HepG2 (cell line): Measurements from ENCODE around the gene SND1. TPM values are rescaled to one million over a fixed set of nuclear protein-coding genes. Genes with fewer than 3 reads are reported as not detected.

Source experiments
- ATAC-seq: fragments of 200-7000 bp; cut with Tn5 transposase; 3 replicates; pipeline ENCODE4 v1.9.1; 2020; ENCODE audit warnings: mild to moderate bottlenecking, moderate library complexity
- BruUV-seq: library from RNA; stranded (reverse); fragments of 400-500 nt; replicated peaks from 2 replicates; lab custom pipeline; 2021; lab: Mats Ljungman, UMichigan
- CTCF ChIA-PET: fragments of 300-600 bp; formaldehyde crosslinking; extraction: SDS; loops from one replicate; lab custom pipeline; 2021; ENCODE audit warnings: low total read pairs, inconsistent platforms, low intra/inter-chr PET ratio; lab: Yijun Ruan, JAX
- POLR2A ChIA-PET: fragments of 350-600 bp; sonication (Branson Sonifier 250); formaldehyde crosslinking; loops from one replicate; lab custom pipeline; 2020; ENCODE audit warnings: antibody characterized with exemption, inconsistent platforms; lab: Yijun Ruan, JAX
- DNase-seq: peaks from one replicate; pipeline ENCODE4 v3.0.0-alpha.2; 2015; ENCODE audit warnings: low spot score
- FAIRE-seq: peaks from 3 replicates; lab custom pipeline; 2011; peaks lifted over from hg19 to GRCh38; lab: Jason Lieb, UNC
- H2AFZ ChIP-seq: one replicate; pipeline ENCODE4 v1.6.1; 2011; ENCODE audit warnings: low read length, inconsistent platforms
- H3K27ac ChIP-seq: fragments of 300-600 bp; 3 replicates; pipeline ENCODE4 v1.8.0; 2011; ENCODE audit warnings: mixed run types, mild to moderate bottlenecking, mixed read lengths, low read length, inconsistent platforms; ENCODE audit not compliant: insufficient read depth; ENCODE audit errors: extremely low read length
- H3K27me3 ChIP-seq, 2 experiments: fragments of 200-600 bp in 1 of 2; 2 replicates in 1 of 2; 3 replicates in 1 of 2; pipeline versions ENCODE4 v1.6.0 to v1.8.0; 2011; ENCODE audit warnings: low read length in 2 of 2, mild to moderate bottlenecking in 2 of 2, moderate library complexity in 2 of 2, inconsistent platforms in 1 of 2; ENCODE audit not compliant: insufficient read depth in 2 of 2, control insufficient read depth in 1 of 2
- H3K36me3 ChIP-seq, 2 experiments: fragments of 200-600 bp in 1 of 2; replicated peaks in 1 of 2; 2 replicates in 1 of 2; 3 replicates in 1 of 2; pipeline versions ENCODE4 v1.5.1 to v1.8.0; 2011; ENCODE audit warnings: low read length in 2 of 2, inconsistent platforms in 1 of 2; ENCODE audit not compliant: insufficient read depth in 2 of 2, control insufficient read depth in 1 of 2
- H3K4me1 ChIP-seq: 2 replicates; pipeline ENCODE4 v1.5.1; 2012; ENCODE audit warnings: low read length, inconsistent platforms; ENCODE audit not compliant: insufficient read depth
- H3K4me2 ChIP-seq: 2 replicates; pipeline ENCODE4 v1.6.0; 2011; ENCODE audit warnings: low read depth, low read length, inconsistent platforms
- H3K4me3 ChIP-seq, 3 experiments: fragments of 200-600 bp in 1 of 3; sonication (generic), shearing (Covaris generic) in 1 of 3; replicated peaks in 1 of 3; 2 replicates each; pipeline ENCODE4 v1.5.1; 2011 to 2016; ENCODE audit warnings: low read length in 3 of 3, inconsistent platforms in 2 of 3, low read depth in 2 of 3, mild to moderate bottlenecking in 2 of 3, control low read depth in 1 of 3, mixed read lengths in 1 of 3; ENCODE audit not compliant: insufficient read depth in 1 of 3
- H3K79me2 ChIP-seq: one replicate; pipeline ENCODE4 v1.6.1; 2011; ENCODE audit warnings: low read length, inconsistent platforms; ENCODE audit not compliant: insufficient read depth
- H3K9ac ChIP-seq: 2 replicates; pipeline ENCODE4 v1.6.0; 2011; ENCODE audit warnings: mild to moderate bottlenecking, low read depth, low read length, inconsistent platforms; ENCODE audit not compliant: insufficient read depth
- H3K9me3 ChIP-seq: 2 replicates; pipeline ENCODE4 v1.5.1; 2012; ENCODE audit warnings: mild to moderate bottlenecking, low read length
- H4K20me1 ChIP-seq: 2 replicates; pipeline ENCODE4 v1.6.0; 2011; ENCODE audit warnings: inconsistent platforms, mild to moderate bottlenecking, low read length, moderate library complexity; ENCODE audit not compliant: insufficient read depth
- FOXJ3 ChIP-seq: sonication (generic); formaldehyde crosslinking; IDR thresholded peaks from 2 replicates; pipeline ENCODE4 v1.4.0; 2020; ENCODE audit warnings: missing genetic modification reagents, mild to moderate bottlenecking, borderline replicate concordance
- HHEX ChIP-seq: IDR thresholded peaks from 2 replicates; pipeline ENCODE4 v1.6.1; 2016; ENCODE audit warnings: control low read depth
- HMG20B ChIP-seq: conservative IDR thresholded peaks from 2 replicates; pipeline ENCODE4 v1.6.1; 2016; ENCODE audit warnings: missing genetic modification reagents, missing compliant biosample characterization
- NFE2L2 ChIP-seq: fragments of 150-350 bp; IDR thresholded peaks from 2 replicates; pipeline ENCODE4 v1.6.1; 2014; ENCODE audit warnings: low read length
- NKX3-1 ChIP-seq: sonication (generic); formaldehyde crosslinking; IDR thresholded peaks from 2 replicates; pipeline ENCODE4 v1.5.0; 2020; ENCODE audit warnings: missing genetic modification reagents
- NR1H2 ChIP-seq: sonication (generic); formaldehyde crosslinking; IDR thresholded peaks from 2 replicates; pipeline ENCODE4 v1.8.1; 2022; ENCODE audit warnings: low read depth, missing genetic modification reagents, borderline replicate concordance
- PPARG ChIP-seq: conservative IDR thresholded peaks from 2 replicates; pipeline ENCODE4 v1.6.1; 2016; ENCODE audit warnings: missing biosample characterization, missing genetic modification reagents
- SSRP1 ChIP-seq: IDR thresholded peaks from 2 replicates; pipeline ENCODE4 v1.6.1; 2016; ENCODE audit warnings: control low read depth
- TARDBP ChIP-seq: sonication (generic); formaldehyde crosslinking; IDR thresholded peaks from 2 replicates; pipeline ENCODE4 v1.8.0; 2022; ENCODE audit warnings: mild to moderate bottlenecking, missing genetic modification reagents
- THYN1 ChIP-seq: sonication (generic); formaldehyde crosslinking; IDR thresholded peaks from 2 replicates; pipeline ENCODE4 v1.8.1; 2023; ENCODE audit warnings: low read depth, mild to moderate bottlenecking, moderate library complexity, missing genetic modification reagents, borderline replicate concordance
- XRCC5 ChIP-seq: fragments of 200-400 bp; formaldehyde crosslinking; optimal IDR thresholded peaks from 2 replicates; pipeline ENCODE3; 2017; ENCODE audit warnings: mild to moderate bottlenecking, low read length
- ZFYVE20 ChIP-seq: sonication (generic); formaldehyde crosslinking; IDR thresholded peaks from 2 replicates; pipeline ENCODE4 v1.8.0; 2023; ENCODE audit warnings: low read depth, mild to moderate bottlenecking, moderate library complexity, missing genetic modification reagents, borderline replicate concordance
- ZNF569 ChIP-seq: sonication (generic); formaldehyde crosslinking; IDR thresholded peaks from 2 replicates; pipeline ENCODE4 v1.5.0; 2020; ENCODE audit warnings: mild to moderate bottlenecking, missing genetic modification reagents, moderate library complexity, borderline replicate concordance
- ZNF614 ChIP-seq: IDR thresholded peaks from 2 replicates; pipeline ENCODE4 v1.6.1; 2018; ENCODE audit warnings: missing biosample characterization, missing genetic modification reagents, inconsistent platforms, borderline replicate concordance
- ZZZ3 ChIP-seq: sonication (generic); formaldehyde crosslinking; IDR thresholded peaks from 2 replicates; pipeline ENCODE4 v1.4.0; 2020; ENCODE audit warnings: missing genetic modification reagents, mild to moderate bottlenecking, borderline replicate concordance
- WGBS: methylation state at CpG from one replicate; pipeline ENCODE4 v1.1.6; 2017; ENCODE audit warnings: low lambda C conversion rate; 5-methylcytosine and 5-hydroxymethylcytosine counted together
- in situ Hi-C: cut with HindIII; loops from 2 replicates; pipeline ENCODE4 v1.10.0; 2017; ENCODE audit warnings: low pct_unique_long_range_greater_than_20kb; ENCODE audit not compliant: extremely low pct_ligation_motif_present
- intact Hi-C: fragments of 100-400 bp; cut with micrococcal nuclease; formaldehyde crosslinking; loops from one replicate; pipeline ENCODE4 v1.10.0; 2022; ENCODE audit not compliant: unreplicated experiment
- polyA plus RNA-seq, 8 experiments: library from polyadenylated mRNA; depleted of rRNA in 3 of 8; stranded (reverse) in 7 of 8; unstranded in 1 of 8; fragments of >200 nt; fragmentation: Illumina TruSeq in 4 of 8; extraction: Trizol in 4 of 8; gene quantifications; 2 replicates each; pipeline versions ENCODE4 v1.2.1 to v1.2.3, GENCODE V29; 2011 to 2016; ENCODE audit warnings: low read depth in 4 of 8, missing spikeins in 1 of 8, mixed read lengths in 1 of 8; ENCODE audit not compliant: insufficient read depth in 1 of 8
- total RNA-seq, 5 experiments: library from RNA; depleted of rRNA; stranded (reverse); fragments of >200 nt; fragmentation: Illumina TruSeq; extraction: Trizol; gene quantifications; 2 replicates each; pipeline ENCODE4 v1.2.3, GENCODE V29; 2016; ENCODE audit warnings: low read depth in 1 of 5
- TF ChIP-seq, protein P1 (sequence below): sonication (generic); formaldehyde crosslinking; IDR thresholded peaks from 2 replicates; pipeline ENCODE4 v1.9.0; 2021; ENCODE audit warnings: missing genetic modification reagents, borderline replicate concordance
- TF ChIP-seq, protein P2 (sequence below): sonication (generic); formaldehyde crosslinking; IDR thresholded peaks from 2 replicates; pipeline ENCODE4 v1.4.0; 2020; ENCODE audit warnings: missing genetic modification reagents, mild to moderate bottlenecking, borderline replicate concordance
- TF ChIP-seq, protein P3 (sequence below): sonication (generic); formaldehyde crosslinking; IDR thresholded peaks from 2 replicates; pipeline ENCODE4 v1.8.0; 2023; ENCODE audit warnings: mild to moderate bottlenecking, missing genetic modification reagents

SND1 gene
- total and polyA plus RNA-seq, 2 of the 13 experiments (the other 11 are each of a cell fraction or from before 2014, with no cell fraction given) = 110 to 182 TPM

DNA sequence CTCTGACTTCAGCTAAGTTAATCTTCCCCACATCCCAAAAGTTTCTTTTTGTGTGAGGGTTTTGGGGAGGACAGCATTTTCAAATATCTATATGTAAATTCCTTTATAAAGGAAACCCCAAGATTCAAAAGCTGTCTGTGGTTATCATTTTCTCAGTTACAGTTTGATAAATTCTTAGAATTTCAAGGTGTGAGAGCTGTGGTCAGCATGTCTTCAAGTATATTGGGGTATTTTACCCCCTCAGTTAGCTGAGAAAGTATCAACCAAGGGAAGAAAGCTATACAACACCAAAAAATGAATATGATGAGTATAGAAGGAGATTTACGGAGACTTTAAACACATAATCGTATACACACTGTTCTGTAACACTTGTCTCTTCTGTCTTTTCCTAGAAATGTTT is 109.2 kb downstream of the SND1 start:
- CTCF ChIA-PET = no interaction called here
- WGBS = 97% methylated on average over 2 of the region's 2 CpGs
- H3K4me3 ChIP-seq = no peak overlapping the region
- no peak overlapping the region for H3K4me2 ChIP-seq
- H3K79me2 ChIP-seq = peaks cover 55% of the 10 kb centered on the region
- no peaks in the 10 kb centered on the region for H3K9me3 ChIP-seq
- no peak for ATAC-seq
- no peaks in the 10 kb centered on the region for H3K27me3 ChIP-seq
- intact Hi-C loops (no loop called here), in situ Hi-C loops (no loop called here)
- no TSS peak for BruUV-seq
- TF ChIP-seq NR1H2 = no peak
- TF ChIP-seq ZZZ3 (CRISPR knock-in tag) = no peak
- TF ChIP-seq, protein P1, sequence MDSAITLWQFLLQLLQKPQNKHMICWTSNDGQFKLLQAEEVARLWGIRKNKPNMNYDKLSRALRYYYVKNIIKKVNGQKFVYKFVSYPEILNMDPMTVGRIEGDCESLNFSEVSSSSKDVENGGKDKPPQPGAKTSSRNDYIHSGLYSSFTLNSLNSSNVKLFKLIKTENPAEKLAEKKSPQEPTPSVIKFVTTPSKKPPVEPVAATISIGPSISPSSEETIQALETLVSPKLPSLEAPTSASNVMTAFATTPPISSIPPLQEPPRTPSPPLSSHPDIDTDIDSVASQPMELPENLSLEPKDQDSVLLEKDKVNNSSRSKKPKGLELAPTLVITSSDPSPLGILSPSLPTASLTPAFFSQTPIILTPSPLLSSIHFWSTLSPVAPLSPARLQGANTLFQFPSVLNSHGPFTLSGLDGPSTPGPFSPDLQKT (CRISPR knock-in tag) = no peak
- TF ChIP-seq XRCC5 = no peak
- TF ChIP-seq TARDBP (CRISPR knock-in tag) = no peak
- TF ChIP-seq HMG20B (CRISPR knock-in tag) = no peak
- TF ChIP-seq, all 625 proteins: peak for 0
- H2AFZ ChIP-seq = no peak overlapping the region
- peaks cover 3 to 6% of the 10 kb centered on the region in 2 experiments; a peak in 2 of 5 replicates for H3K36me3 ChIP-seq
- peaks cover 14% of the 10 kb centered on the region for H4K20me1 ChIP-seq
- H3K9ac ChIP-seq = no peak overlapping the region
- H3K4me1 ChIP-seq = peaks cover 17% of the 10 kb centered on the region
- no peak overlapping the region for H3K27ac ChIP-seq
- DNase-seq = no peak
- POLR2A ChIA-PET = no interaction called here
- no peak for FAIRE-seq

DNA sequence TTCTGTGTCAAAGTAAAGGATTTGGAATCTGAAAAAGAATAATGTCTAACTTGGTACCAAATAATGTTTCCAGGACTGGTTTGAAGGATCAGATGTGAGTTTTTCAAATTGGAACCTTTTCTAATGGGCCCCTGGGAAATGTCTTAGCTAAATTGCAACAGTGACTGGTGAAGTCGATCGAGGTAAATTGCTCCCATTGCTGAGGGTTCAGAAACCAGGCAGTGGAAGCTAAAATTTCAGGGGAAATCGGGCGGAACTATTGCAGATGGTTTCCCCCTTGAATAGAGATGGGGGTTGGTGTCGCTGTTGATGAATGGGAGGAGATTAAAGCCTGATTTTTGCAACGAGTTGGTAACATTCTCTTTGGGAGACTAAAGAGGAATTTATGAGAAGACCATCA is 112.7 kb downstream of the SND1 start:
- H2AFZ ChIP-seq = no peak overlapping the region
- in situ Hi-C loops = no loop called here
- H3K4me1 ChIP-seq = peaks cover 19% of the 10 kb centered on the region
- ATAC-seq = no peak
- no peak for FAIRE-seq
- ChIA-PET CTCF (no interaction called here), POLR2A (no interaction called here)
- H3K4me2 ChIP-seq = no peak overlapping the region
- no peak overlapping the region for H3K27ac ChIP-seq
- H3K79me2 ChIP-seq = peaks cover 54% of the 10 kb centered on the region
- no peak overlapping the region for H3K9ac ChIP-seq
- peaks cover 18% of the 10 kb centered on the region for H4K20me1 ChIP-seq
- intact Hi-C loops = no loop called here
- 83% methylated on average over 6 of the region's 6 CpGs for WGBS
- peaks cover 3 to 11% of the 10 kb centered on the region in 2 experiments; a peak in 3 of 5 replicates for H3K36me3 ChIP-seq
- DNase-seq = no peak
- no TSS peak for BruUV-seq
- no peaks in the 10 kb centered on the region for H3K27me3 ChIP-seq
- H3K9me3 ChIP-seq = no peaks in the 10 kb centered on the region
- no peak overlapping the region for H3K4me3 ChIP-seq
- no peak for TF ChIP-seq THYN1 (CRISPR knock-in tag)
- TF ChIP-seq ZNF614 (CRISPR knock-in tag) = no peak
- TF ChIP-seq NKX3-1 (CRISPR knock-in tag) = no peak
- no peak for TF ChIP-seq NFE2L2
- TF ChIP-seq, protein P2, sequence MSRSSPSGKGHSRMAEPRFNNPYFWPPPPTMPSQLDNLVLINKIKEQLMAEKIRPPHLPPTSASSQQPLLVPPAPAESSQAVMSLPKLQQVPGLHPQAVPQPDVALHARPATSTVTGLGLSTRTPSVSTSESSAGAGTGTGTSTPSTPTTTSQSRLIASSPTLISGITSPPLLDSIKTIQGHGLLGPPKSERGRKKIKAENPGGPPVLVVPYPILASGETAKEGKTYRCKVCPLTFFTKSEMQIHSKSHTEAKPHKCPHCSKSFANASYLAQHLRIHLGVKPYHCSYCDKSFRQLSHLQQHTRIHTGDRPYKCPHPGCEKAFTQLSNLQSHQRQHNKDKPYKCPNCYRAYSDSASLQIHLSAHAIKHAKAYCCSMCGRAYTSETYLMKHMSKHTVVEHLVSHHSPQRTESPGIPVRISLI (CRISPR knock-in tag) = no peak
- TF ChIP-seq, protein P3, sequence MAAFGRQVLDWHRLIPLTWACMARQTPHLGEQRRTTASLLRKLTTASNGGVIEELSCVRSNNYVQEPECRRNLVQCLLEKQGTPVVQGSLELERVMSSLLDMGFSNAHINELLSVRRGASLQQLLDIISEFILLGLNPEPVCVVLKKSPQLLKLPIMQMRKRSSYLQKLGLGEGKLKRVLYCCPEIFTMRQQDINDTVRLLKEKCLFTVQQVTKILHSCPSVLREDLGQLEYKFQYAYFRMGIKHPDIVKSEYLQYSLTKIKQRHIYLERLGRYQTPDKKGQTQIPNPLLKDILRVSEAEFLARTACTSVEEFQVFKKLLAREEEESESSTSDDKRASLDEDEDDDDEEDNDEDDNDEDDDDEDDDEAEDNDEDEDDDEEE (CRISPR knock-in tag) = no peak
- TF ChIP-seq ZNF569 (CRISPR knock-in tag) = no peak
- TF ChIP-seq ZFYVE20 (CRISPR knock-in tag) = no peak
- TF ChIP-seq FOXJ3 = no peak
- TF ChIP-seq HHEX (CRISPR knock-in tag) = no peak
- no peak for TF ChIP-seq PPARG
- TF ChIP-seq SSRP1 = no peak
